Tibial nerve (tissue), 4 donors: Measurements from ENCODE around the gene ZFAND3.

ENCODE experiments used
- EP300 ChIP-seq, 2 donors: sonication (generic); formaldehyde crosslinking; IDR thresholded peaks; one replicate each; pipeline ENCODE4 v1.6.1; 2017; ENCODE audit warnings: antibody characterized with exemption in 2 of 2, mild to moderate bottlenecking in 1 of 2
- POLR2A ChIP-seq, 2 donors: fragments of 450-650 bp; IDR thresholded peaks; one replicate each; pipeline ENCODE4 v1.6.1; 2017; ENCODE audit warnings: antibody characterized with exemption in 2 of 2, mild to moderate bottlenecking in 2 of 2, moderate library complexity in 2 of 2
- TF ChIP-seq, protein P1 (sequence below), 5 experiments: fragments of 200-600 bp in 3 of 5; fragments of 450-650 bp in 2 of 5; sonication (generic) in 3 of 5; IDR thresholded peaks; one replicate each; pipeline ENCODE4 v1.5.1; 2016 to 2019; ENCODE audit warnings: antibody characterized with exemption in 5 of 5, mild to moderate bottlenecking in 3 of 5, moderate library complexity in 2 of 5

DNA sequence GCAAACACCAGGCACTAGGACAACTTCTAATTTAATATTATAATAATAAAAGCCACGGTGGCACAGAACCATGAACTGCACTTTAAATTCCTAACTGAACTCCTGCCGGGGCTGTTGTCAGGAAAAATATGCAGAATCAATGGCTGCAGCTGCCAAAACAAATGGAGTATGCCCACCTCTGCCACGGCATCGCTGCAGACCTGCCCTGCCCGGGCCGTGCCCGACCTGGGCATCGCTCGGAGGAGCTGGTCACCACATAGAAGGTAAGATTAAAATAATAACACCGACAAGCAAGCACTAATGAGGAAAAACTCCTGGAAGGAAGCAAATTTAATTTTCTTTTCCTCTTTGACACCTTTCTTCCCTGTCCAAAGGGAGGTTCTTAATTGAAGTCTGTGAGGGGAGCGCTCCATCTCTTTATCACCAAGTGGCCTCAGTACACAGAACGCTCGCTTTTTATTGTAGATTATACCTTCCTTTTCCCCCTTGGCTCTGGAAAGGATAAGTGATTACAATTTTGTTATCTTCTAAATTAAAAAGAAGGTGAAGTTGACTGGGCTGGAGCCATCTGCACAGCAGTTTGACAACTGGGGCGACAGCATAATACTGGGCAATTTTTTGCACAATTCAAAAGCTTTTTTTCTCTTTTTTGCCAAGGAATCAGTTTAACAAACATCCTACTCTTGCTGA is 351.3 kb downstream of the ZFAND3 start:
- TF ChIP-seq, protein P1, sequence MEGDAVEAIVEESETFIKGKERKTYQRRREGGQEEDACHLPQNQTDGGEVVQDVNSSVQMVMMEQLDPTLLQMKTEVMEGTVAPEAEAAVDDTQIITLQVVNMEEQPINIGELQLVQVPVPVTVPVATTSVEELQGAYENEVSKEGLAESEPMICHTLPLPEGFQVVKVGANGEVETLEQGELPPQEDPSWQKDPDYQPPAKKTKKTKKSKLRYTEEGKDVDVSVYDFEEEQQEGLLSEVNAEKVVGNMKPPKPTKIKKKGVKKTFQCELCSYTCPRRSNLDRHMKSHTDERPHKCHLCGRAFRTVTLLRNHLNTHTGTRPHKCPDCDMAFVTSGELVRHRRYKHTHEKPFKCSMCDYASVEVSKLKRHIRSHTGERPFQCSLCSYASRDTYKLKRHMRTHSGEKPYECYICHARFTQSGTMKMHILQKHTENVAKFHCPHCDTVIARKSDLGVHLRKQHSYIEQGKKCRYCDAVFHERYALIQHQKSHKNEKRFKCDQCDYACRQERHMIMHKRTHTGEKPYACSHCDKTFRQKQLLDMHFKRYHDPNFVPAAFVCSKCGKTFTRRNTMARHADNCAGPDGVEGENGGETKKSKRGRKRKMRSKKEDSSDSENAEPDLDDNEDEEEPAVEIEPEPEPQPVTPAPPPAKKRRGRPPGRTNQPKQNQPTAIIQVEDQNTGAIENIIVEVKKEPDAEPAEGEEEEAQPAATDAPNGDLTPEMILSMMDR (IDR thresholded peaks at IDR 0.05), result no peak
- TF ChIP-seq POLR2A (IDR thresholded peaks at IDR 0.05), result no peak
- no peak for TF ChIP-seq EP300 (IDR thresholded peaks at IDR 0.05)
